ENCODE results near the gene CYBA.

Gene CYBA

DNA sequence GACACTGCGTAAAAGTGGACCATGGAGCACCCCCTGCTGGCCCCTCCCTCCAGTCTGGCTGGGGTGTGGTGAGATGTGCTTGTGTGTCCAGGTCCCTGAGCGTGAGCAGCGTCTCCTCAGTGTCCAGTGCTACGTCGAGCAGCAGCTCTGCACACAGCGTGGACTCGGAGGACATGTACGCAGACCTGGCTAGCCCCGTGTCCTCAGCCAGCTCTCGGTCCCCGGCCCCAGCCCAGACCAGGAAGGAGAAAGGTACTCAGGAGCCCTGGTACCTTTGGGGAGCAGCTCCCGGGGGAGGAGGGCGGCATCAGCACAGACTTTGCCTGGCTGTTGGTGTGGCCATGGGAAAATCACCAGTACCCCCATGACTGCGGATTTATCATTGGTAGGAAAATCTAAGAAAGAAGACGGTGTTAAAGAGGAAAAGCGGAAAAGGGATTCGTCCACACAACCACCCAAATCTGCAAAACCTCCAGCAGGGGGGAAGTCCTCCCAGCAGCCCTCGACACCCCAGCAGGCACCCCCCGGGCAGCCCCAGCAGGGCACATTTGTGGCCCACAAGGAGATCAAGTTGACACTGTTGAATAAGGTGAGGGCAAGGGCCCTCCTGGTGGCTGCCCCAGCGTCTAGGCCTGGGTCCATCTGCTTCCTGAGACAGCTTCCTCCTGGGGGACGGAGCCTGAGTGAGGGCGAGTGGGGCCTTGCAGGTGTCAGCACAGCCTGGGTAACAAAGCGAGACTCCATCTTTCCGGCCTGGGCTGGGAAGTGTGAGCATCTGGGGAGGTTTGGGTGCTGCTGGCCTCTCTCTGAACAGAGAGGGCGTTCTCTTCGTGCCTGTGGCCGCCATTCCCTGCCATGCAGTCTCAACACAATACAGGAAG is 23.1 kb downstream of the CYBA start:
- no peak for TF ChIP-seq CTCF (IDR thresholded peaks at IDR 0.05; ENCODE audit: low read depth, low read length, missing control alignments)
- H3K4me3 ChIP-seq (ENCODE audit: low read depth, low read length), result no peak overlapping the region
- no peak for DNase-seq (ENCODE audit: low read depth)

GRCh38 chr16:88626646-88627045 is 24.2 kb downstream of the CYBA start:
- DNase-seq (ENCODE audit: low read depth), result no peak
- no peak overlapping the region for H3K4me3 ChIP-seq (ENCODE audit: low read depth, low read length)
- no peak for TF ChIP-seq CTCF (IDR thresholded peaks at IDR 0.05; ENCODE audit: low read depth, low read length, missing control alignments)
- in situ Hi-C loops (cut with HindIII; ENCODE audit: low sequenced_read_pairs), result loop anchor here (5.0 kb wide), 1 partner anchor 39 kb away; no protein-coding TSS in a partner anchor

More for the DNA sequence above, 23.1 kb downstream of the CYBA start:
- in situ Hi-C loops (cut with HindIII; ENCODE audit: low sequenced_read_pairs), result loop anchor here (5.0 kb wide), 1 partner anchor 40 kb away; no protein-coding TSS in a partner anchor

DNA sequence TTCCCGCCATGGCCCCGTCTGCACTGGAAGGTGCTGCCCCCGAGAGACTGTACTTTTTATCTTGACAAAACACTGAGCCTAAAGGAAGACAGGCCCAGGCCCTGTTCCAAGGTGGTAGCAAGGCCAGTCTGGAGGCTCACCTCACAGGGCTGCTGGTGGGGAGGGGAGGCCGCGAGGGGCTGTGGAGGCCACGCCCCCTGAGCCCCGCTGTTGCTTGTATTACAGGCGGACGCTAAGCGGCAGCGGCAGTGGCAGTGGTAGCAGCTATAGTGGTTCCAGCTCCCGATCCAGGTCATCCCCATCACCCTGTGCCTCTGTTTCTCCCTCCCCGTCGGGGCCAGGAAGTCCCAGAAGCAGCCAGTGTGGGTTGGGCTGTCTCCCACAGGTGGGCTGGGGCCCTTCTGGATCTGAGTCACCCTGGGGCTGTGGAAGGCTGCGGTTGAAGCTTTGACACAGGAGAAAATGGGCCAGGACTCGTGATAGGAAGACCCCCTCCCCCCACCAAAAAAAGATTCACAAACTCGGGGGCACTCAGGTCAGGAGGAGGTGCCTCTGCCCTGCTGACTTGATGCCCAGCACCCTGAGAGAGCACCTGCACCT is 25.8 kb downstream of the CYBA start:
- TF ChIP-seq CTCF (IDR thresholded peaks at IDR 0.05; ENCODE audit: low read depth, low read length, missing control alignments), result no peak
- H3K4me3 ChIP-seq (ENCODE audit: low read depth, low read length), result no peak overlapping the region
- no peak for DNase-seq (ENCODE audit: low read depth)
- in situ Hi-C loops (cut with HindIII; ENCODE audit: low sequenced_read_pairs), result loop anchor here (5.0 kb wide), 1 partner anchor 38 kb away; no protein-coding TSS in a partner anchor

DNA sequence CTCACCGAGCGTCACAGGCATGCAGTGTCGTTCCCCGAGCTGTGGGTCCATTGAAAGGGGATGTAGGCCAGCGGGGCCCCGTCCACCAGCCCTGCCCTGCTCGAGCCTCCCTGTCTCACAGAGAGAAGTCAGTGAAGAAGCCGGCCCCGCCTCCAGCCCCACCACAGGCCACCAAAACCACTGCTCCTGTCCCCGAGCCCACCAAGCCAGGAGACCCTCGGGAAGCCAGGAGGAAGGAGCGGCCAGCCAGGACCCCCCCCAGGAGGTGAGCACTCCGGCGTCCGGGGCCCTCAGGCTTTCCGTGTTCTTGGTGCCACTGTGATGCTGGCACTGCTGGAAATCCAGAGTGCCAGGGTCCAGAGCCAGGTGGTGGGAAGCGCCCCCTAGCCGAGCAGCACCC is 26.4 kb downstream of the CYBA start:
- in situ Hi-C loops (cut with HindIII; ENCODE audit: low sequenced_read_pairs), result no loop called here
- TF ChIP-seq CTCF (IDR thresholded peaks at IDR 0.05; ENCODE audit: low read depth, low read length, missing control alignments), result no peak
- H3K4me3 ChIP-seq (ENCODE audit: low read depth, low read length), result no peak overlapping the region
- no peak for DNase-seq (ENCODE audit: low read depth)

DNA sequence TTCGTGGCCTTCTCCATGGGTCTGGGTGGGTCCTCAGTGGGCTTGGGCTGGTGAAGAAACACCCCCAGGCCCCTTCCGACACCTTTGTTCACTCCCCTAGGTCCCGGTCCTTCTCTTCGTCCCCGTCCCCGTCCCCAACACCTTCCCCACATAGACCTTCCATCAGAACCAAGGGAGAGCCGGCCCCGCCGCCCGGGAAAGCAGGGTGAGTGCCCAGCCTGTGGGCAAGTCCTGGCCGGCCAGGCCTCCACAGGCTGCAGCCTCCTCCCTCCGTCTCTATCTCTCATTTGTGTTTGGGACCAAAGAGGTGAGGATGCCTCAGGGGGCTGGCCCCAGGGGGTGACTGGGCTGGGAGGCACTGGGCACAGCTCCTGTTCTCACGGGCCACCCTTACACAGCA is 27.0 kb downstream of the CYBA start:
- H3K4me3 ChIP-seq (ENCODE audit: low read depth, low read length), result no peak overlapping the region
- no peak for TF ChIP-seq CTCF (IDR thresholded peaks at IDR 0.05; ENCODE audit: low read depth, low read length, missing control alignments)
- in situ Hi-C loops (cut with HindIII; ENCODE audit: low sequenced_read_pairs), result no loop called here
- DNase-seq (ENCODE audit: low read depth), result no peak

DNA sequence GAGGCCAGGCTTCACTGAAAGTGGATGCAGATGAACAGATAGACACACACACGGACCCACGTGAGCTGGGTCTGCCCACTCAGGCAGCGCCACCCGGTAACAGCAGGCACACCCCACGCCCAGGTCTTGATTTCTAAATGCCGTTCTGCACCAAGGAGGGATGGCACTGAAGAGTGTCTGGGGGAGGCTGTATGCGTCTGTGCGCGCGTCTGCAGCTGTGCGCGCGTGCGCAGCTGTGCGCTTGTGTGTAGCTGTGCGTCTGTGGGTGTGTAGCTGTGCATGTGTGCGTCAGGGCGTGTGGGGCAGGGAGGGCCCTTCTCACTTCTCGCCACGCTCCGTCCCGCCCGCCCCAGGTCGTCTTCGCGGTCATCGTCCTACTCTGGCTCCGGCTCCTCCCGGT is 28.0 kb downstream of the CYBA start:
- in situ Hi-C loops (cut with HindIII; ENCODE audit: low sequenced_read_pairs), result no loop called here
- DNase-seq (ENCODE audit: low read depth), result no peak
- no peak overlapping the region for H3K4me3 ChIP-seq (ENCODE audit: low read depth, low read length)
- TF ChIP-seq CTCF (IDR thresholded peaks at IDR 0.05; ENCODE audit: low read depth, low read length, missing control alignments), result no peak
